ENCODE data around the gene NFKBIE. TPM values are rescaled to one million over a fixed set of nuclear protein-coding genes. Genes with fewer than 3 reads are reported as not detected.

The NFKBIE gene
- total RNA-seq, 1 donor from 2014 or later, result 46.3 TPM

- H3K4me3 ChIP-seq (ENCODE audit: low read depth, low read length), result no peak overlapping the region
- H3K36me3 ChIP-seq (ENCODE audit: control insufficient read depth, insufficient read depth, low read length), result no peaks in the 10 kb centered on the region
- no peak for TF ChIP-seq CTCF (IDR thresholded peaks at IDR 0.05; ENCODE audit: insufficient read depth, low read length, poor library complexity, severe bottlenecking)
- no peak for DNase-seq (ENCODE audit: low read depth)
- no peaks in the 10 kb centered on the region for H3K27me3 ChIP-seq (ENCODE audit: control insufficient read depth, insufficient read depth, low read length)
These were observed 54.1 kb downstream of the NFKBIE start for GRCh38 chr6:44211284-44211683.

Other genes with a start within 250 kb of the NFKBIE start
- 85.9 and 98.5 TPM in 2 replicates for gene MRPL14, start 138.1 kb downstream of the NFKBIE start, total RNA-seq
- gene TMEM63B, start 138.0 kb downstream of the NFKBIE start, total RNA-seq, result 59.3 and 61.8 TPM in 2 replicates
- not detected in 2 replicates for gene CAPN11, start 106.7 kb downstream of the NFKBIE start, total RNA-seq
- not detected in 2 replicates for gene MYMX, start 48.6 kb downstream of the NFKBIE start, total RNA-seq
- 36.1 and 43.9 TPM in 2 replicates for gene SLC29A1, start 42.0 kb downstream of the NFKBIE start, total RNA-seq
- 1,065 and 1,294 TPM in 2 replicates for gene HSP90AB1, start 18.4 kb downstream of the NFKBIE start, total RNA-seq
- 67.3 and 78.2 TPM in 2 replicates for gene SLC35B2, start 8.0 kb downstream of the NFKBIE start, total RNA-seq
- gene TMEM151B, start 4.9 kb upstream of the NFKBIE start, total RNA-seq, result 0.13 and 0.21 TPM in 2 replicates
- 11.9 and 16.6 TPM in 2 replicates for gene AARS2, start 47.8 kb upstream of the NFKBIE start, total RNA-seq
- not detected in 2 replicates for gene SPATS1, start 77.1 kb upstream of the NFKBIE start, total RNA-seq
- gene CDC5L, start 122.2 kb upstream of the NFKBIE start, total RNA-seq, result 22.9 and 24.9 TPM in 2 replicates